Activated CD4-positive, alpha-beta T cell treated with anti-CD3 and anti-CD28 coated beads, Interleukin-10, Interleukin-2, amounts not matched to agents 100 ng/mL and 50 ng/mL, durations not matched to agents 16 hours and 8 hours (primary cell): ENCODE measurements around the gene MIEF2.
"Not testable (repeated sequence)": the region's sequence is repeated elsewhere in the genome, so short reads cannot be mapped to it uniquely, and the experiment has no call there.

ENCODE experiments used
- DNase-seq: peaks from one replicate; pipeline ENCODE4 v3.0.0-alpha.2; 2020

The MIEF2 gene

DNA sequence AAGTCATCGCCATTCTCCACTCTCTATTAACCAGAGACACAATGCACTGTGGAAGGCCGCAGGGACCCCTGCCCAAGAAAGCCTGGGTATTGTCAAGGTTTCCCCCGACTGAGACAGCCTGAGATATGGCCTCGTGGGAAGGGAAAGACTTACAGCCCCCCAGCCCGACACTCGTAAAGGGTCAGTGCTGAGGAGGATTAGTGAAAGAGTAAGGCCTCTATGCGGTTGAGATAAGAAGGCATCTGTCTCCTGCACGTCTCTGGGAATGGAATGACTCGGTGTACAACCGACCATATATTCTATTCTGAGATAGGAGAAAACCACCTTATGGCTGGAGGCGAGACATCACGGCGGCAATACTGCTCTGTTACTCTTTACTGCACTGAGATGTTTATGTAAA, 42.7 kb downstream of the MIEF2 start:
- DNase-seq: not testable (repeated sequence)

DNA sequence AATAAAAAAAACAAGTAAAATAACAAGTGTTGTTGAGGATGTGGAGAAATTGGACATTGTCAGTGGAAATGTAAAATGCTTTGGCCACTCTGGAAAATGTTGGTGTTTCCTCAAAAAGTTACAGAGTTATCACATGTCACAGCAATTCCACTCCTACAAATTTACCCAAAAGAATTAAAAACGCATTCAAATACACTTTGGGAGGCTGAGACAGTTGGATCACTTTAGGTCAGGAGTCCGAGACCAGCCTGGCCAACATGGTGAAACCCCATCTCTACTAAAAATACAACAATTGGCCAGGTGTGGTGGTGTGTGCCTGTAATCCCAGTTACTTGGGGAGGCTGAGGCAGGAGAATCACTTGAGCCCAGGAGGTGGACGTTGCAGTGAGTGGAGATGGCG, 48.7 kb downstream of the MIEF2 start:
- no peak for DNase-seq

DNA sequence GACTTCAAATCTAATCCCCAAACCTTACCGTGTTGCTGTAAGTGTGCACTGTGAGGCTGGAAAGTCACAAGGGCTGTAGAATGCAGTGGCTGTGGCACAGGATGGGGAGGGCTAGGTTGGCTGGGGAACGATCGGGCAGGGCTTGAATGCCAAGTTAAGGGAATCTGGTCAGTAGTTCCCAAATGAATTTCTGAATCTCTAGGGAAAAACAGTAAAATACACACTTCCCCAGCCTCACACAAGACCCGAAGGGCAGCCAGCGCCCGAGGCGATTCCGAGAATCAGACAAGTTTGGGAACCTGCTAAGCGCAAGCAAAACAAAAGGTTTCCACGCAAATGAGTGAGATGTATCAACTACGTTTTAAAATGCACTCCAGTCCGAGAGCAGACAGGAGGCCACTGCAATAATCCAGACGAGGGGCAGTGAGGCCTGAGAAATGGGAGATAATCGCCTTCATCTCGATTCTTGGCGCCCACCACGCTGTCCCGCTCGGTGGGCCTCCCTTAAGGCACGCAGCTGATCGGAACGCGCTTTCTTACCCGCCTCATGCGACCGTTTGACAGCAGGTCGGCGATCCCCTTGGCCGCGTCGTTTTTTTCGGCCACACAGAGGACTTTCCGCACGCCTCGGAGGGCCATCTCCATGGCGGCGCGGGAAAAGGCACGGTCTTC, 53.7 kb downstream of the MIEF2 start:
- DNase-seq: peak; percentile 16

DNA sequence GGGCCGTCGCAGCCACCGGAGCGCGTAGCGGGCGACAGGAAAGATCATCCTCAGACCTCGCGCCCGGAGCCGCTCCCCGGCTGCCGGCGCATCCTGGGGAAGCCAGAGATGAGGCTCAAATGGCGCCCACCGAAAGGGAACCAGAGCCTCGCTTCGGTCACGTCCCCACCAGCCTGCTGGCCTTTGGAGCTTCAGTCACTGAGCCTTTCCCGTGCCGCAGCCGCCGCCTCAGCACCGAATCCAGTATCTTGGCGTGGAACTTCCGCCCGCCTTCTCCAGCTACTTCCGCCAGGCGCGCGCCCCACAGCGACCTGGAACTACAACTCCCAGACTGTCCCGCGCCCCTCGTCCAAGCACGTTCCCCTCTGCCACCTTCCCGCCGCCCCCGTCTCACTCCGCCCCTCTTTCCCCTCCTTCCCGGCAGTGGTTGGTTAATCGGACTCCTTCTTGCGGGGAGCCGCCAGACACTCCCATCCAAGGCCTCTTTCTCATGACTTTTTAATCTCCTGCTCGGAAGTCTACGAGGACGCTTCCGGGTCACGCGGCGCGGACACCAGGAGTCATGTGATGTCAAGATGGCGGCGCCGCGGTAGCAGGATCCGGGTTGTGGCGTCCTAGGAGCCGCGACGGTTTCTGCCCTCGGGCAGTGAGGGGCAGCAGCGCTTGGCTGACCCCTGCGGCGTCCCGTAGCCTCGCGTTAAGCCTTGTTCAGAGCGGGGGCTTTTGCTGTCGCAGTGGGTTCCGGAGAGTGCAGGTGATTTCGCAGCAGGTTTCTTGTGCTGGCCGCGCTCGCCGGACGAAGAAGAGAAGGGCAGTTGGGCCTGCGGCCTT, 54.5 kb downstream of the MIEF2 start, which contains the start of the genes SMCR8 and TOP3A:
Gene SMCR8, plus strand, starts transcription at position 563 of the 831 bp plus-strand sequence. CDS start 497 bp downstream, outside the sequence.
Gene TOP3A, minus strand, starts transcription at position 264 of the 831 bp plus-strand sequence. Its CDS starts 216 bp downstream, at position 48.
- DNase-seq: peak; percentile 98

DNA sequence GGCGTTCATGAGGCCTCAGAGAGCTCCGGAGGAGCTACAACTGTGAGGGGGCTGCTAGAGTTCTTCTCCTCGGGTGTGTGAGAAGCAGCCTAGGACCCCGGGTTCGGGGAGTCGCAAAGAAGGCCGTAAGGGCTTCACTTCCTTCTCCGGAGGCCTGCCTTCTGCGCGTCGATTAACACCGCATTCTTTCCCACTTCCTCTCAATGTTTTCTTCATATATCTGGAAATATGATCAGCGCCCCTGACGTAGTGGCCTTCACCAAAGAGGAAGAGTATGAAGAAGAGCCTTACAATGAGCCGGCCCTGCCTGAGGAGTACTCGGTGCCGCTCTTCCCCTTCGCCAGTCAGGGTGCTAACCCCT, 55.1 kb downstream of the MIEF2 start:
- DNase-seq: peak; percentile 45

DNA sequence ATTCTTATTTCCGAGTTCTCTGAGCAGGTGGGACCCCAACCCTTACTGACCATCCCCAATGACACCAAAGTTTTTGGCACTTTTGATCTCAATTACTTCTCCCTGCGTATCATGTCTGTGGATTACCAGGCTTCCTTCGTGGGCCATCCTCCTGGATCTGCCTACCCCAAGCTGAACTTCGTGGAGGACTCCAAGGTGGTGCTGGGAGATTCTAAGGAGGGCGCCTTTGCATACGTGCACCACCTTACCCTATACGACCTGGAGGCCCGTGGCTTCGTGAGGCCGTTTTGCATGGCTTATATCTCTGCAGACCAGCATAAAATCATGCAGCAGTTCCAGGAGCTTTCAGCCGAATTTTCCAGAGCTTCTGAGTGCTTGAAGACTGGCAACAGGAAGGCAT, 55.5 kb downstream of the MIEF2 start:
- no peak for DNase-seq
